GM12801 (cell line): ENCODE measurements around the gene COX7C.

ENCODE experiments used
- TF ChIP-seq, protein P1 (sequence below): IDR thresholded peaks from one replicate; pipeline ENCODE4 v1.5.1; 2011; ENCODE audit warnings: control low read depth; ENCODE audit not compliant: insufficient read length; ENCODE audit errors: extremely low read depth

COX7C gene

DNA sequence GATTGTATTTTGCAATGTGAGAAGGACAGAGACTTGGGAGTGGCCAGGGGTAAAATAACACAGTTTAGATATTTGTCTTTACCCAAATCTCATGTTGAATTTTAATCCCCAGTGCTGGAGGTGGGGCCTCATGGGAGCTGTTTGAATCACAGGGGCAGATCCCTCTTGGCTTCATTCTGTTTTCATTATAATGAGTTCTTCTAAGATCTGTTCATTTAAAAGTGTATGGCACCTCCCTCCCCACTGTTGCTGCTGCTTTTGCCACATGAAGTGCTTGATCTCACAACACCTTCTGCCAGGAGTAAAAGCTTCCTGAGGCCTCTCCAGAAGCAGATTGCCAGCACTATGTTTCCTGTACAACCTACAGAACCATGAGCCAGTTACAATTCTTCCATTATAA is 28.1 kb downstream of the COX7C start:
- TF ChIP-seq, protein P1, sequence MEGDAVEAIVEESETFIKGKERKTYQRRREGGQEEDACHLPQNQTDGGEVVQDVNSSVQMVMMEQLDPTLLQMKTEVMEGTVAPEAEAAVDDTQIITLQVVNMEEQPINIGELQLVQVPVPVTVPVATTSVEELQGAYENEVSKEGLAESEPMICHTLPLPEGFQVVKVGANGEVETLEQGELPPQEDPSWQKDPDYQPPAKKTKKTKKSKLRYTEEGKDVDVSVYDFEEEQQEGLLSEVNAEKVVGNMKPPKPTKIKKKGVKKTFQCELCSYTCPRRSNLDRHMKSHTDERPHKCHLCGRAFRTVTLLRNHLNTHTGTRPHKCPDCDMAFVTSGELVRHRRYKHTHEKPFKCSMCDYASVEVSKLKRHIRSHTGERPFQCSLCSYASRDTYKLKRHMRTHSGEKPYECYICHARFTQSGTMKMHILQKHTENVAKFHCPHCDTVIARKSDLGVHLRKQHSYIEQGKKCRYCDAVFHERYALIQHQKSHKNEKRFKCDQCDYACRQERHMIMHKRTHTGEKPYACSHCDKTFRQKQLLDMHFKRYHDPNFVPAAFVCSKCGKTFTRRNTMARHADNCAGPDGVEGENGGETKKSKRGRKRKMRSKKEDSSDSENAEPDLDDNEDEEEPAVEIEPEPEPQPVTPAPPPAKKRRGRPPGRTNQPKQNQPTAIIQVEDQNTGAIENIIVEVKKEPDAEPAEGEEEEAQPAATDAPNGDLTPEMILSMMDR: no peak

DNA sequence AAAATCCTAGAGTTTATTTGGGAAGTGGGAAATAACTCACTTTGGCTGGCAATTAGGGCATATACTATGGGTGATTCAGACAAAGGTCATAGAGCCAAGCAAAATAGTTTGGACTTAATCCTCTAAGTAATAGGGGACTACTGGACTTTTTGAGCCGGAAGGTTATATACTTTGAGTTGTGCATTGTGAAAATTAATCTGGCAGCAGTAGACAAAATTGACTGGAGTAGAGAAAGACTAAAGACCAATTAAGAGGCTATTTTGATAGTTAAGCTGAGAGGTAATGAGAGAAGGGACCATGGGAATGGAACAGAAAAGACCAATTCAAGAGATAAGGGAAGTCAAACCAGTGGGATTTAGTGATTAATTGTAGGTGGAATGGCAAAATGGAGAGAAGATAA is 28.9 kb downstream of the COX7C start:
- TF ChIP-seq, protein P1: no peak

DNA sequence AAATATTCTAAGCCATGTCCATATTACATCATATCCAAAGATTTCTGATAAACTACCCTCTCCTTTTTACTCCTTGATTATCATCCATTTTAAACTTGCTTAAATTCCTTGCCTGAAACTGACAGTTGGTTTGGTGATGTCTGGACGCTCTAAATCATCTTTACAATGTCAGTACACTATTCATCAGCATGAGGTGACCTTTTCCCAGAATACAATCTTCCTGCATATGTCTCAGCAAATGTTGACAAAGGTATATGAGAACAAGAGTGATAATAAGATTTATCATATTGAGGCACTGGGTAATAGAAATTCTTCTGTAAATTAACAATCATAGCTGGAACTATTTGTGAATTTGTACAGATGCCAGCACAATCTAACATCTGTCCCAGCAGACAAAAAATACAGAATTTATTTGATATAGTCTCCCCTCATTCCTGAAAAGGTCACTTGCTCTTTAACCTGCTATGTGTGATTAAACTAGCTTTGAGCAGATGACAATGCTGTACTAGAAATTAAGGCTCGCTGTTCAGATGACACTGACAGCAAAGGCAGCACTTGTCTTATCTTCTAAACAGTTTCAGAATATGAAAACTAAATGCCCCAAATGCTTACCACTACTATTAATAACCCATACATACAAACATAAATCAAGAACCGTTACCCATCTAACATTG is 32.2 kb downstream of the COX7C start:
- TF ChIP-seq, protein P1: no peak

DNA sequence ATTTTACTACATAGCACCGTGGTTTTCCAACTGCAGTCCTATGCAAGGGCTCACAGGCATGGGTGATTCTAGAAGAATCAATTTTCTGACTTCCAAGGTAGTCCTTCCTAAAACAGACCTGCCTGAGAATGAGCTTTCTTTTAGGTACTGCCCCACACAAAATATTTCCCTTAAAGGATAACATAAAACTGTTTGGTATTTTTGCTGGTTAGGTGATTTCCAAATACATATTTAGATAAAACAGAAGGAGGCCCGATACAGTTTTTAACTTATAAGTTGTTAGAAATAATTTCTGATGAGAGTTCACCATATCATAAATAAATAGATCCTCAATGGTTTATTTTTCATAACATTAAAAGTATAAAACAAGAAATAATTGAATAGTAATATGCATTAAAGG is 46.4 kb downstream of the COX7C start:
- TF ChIP-seq, protein P1: no peak

DNA sequence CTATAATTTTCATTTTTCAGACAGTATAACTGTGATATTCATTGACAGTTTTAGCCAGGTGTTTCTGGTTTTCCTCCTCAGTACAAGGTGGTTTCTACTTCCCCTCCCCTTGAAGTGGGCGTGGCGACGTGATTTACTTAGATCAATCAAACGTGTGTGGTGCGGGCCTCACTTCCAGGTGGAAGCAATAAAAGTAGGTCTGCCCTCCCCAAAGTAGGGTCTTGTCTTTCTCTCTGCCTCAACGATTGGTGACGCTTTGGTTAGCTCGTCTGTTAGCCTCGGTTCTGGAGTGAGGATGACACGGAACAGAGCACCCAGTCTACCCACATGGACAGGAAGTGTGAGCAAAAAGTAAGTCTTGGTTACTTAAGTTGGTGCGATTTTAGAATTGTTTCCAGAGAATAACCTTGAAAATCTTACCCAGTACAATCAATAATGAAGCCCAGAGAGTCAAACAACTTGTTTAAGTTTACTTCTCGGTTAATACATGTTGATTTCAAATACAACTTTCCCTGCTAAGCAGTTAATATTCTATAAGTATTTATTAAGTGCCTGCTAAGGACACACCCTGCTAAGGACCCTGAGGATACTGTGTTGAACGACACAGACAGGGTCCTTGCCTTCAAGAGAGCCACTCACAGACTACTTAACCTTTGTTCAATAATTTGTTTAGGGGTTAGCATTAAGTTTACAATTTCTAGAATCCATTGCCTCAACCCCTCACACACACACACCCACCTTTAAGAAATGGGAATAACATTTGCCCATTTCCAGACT is 48.4 kb downstream of the COX7C start:
- TF ChIP-seq, protein P1: no peak

DNA sequence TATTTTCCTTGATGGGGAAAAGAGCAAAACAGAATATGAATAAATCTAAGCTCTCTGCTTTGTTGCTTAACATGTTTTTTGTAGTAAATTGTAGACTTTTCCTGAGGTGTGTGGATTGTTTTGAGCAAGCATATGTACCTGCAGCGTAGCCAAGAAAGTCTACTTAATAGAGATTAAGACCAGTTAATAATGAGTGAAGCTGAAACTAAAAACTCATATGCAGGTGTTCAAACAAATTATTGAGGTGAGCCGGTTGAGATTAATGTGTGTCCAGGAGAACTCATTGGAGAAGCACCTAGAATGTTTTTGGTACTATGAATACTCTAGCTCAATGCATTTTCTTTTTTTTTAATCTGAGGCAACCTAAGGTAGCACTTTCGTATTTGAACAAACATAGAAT is 49.2 kb downstream of the COX7C start:
- TF ChIP-seq, protein P1: no peak
